Activated CD8-positive, alpha-beta T cell treated with anti-CD3 and anti-CD28 coated beads, Interleukin-2, amount 10 ng/mL, durations not matched to agents 7 days and 5 days (primary cell): ENCODE data around the gene G6PC2. TPM values are rescaled to one million over a fixed set of nuclear protein-coding genes. Genes with fewer than 3 reads are reported as not detected.

ENCODE experiments used
- ATAC-seq: fragments of 150-1000 bp; cut with Tn5 transposase; one replicate; pipeline ENCODE4 v1.10.0; 2021; ENCODE audit warnings: moderate library complexity
- CTCF ChIA-PET: fragments of 350-600 bp; sonication (Branson Sonifier 250); formaldehyde crosslinking; loops from one replicate; lab custom pipeline; 2021; ENCODE audit warnings: antibody characterized with exemption; lab: Charles Lee
- POLR2A ChIA-PET: fragments of 350-600 bp; sonication (Branson Sonifier 250); formaldehyde crosslinking; loops from one replicate; lab custom pipeline; 2021; ENCODE audit warnings: antibody characterized with exemption; lab: Charles Lee
- DNase-seq: peaks from one replicate; pipeline ENCODE4 v3.0.0-alpha.2; 2020
- H3K27ac Mint-ChIP-seq: one replicate; pipeline ENCODE4 v1.8.0; 2021; ENCODE audit warnings: mild to moderate bottlenecking, mixed read lengths
- H3K27me3 Mint-ChIP-seq: one replicate; pipeline ENCODE4 v1.8.0; 2021; ENCODE audit warnings: low read depth, mixed read lengths
- H3K36me3 Mint-ChIP-seq: one replicate; pipeline ENCODE4 v1.8.0; 2021; ENCODE audit warnings: low read depth, mixed read lengths
- H3K4me1 Mint-ChIP-seq: one replicate; pipeline ENCODE4 v1.8.0; 2021; ENCODE audit warnings: low read depth, mixed read lengths
- H3K4me3 Mint-ChIP-seq: one replicate; pipeline ENCODE4 v1.8.0; 2021; ENCODE audit warnings: mild to moderate bottlenecking, mixed read lengths
- H3K9me3 Mint-ChIP-seq: one replicate; pipeline ENCODE4 v1.8.0; 2022; ENCODE audit warnings: mixed read lengths; ENCODE audit not compliant: insufficient read depth
- total RNA-seq, 2 experiments: library from RNA; stranded (reverse); gene quantifications; one replicate each; pipeline ENCODE4 v1.2.3, GENCODE V29; 2021

G6PC2 gene
- total RNA-seq, 2 experiments from 2014 or later, result not detected

- ChIA-PET CTCF (interaction anchor here (1.4 kb wide), 1 partner anchor 42 kb away, joined by 3 read pairs; no protein-coding TSS in a partner anchor), POLR2A (no interaction called here)
- H3K4me3 Mint-ChIP-seq, result no peak overlapping the region
- H3K36me3 Mint-ChIP-seq, result peaks cover 56% of the 10 kb centered on the region
- DNase-seq (no peak), ATAC-seq (no peak)
- no peak overlapping the region for H3K27ac Mint-ChIP-seq
- no peaks in the 10 kb centered on the region for H3K9me3 Mint-ChIP-seq
- H3K4me1 Mint-ChIP-seq, result peaks cover 24% of the 10 kb centered on the region
- no peaks in the 10 kb centered on the region for H3K27me3 Mint-ChIP-seq
Measured at GRCh38 chr2:168884975-168885374, 16.1 kb upstream of the G6PC2 start.

GRCh38 chr2:168889635-168890005, 11.5 kb upstream of the G6PC2 start:
- H3K4me3 Mint-ChIP-seq, result peak overlapping the region; percentile 93
- DNase-seq (no peak), ATAC-seq (peak; percentile 4)
- H3K36me3 Mint-ChIP-seq, result peaks cover 33% of the 10 kb centered on the region
- H3K4me1 Mint-ChIP-seq, result peaks cover 25% of the 10 kb centered on the region
- POLR2A ChIA-PET, result no interaction called here
- H3K27ac Mint-ChIP-seq, result peak overlapping the region; percentile 96
- CTCF ChIA-PET, result interaction anchor here (0.7 kb wide), 1 partner anchor 543 kb away, joined by 3 read pairs; no protein-coding TSS in a partner anchor
- H3K9me3 Mint-ChIP-seq, result no peaks in the 10 kb centered on the region
- peaks cover 21% of the 10 kb centered on the region for H3K27me3 Mint-ChIP-seq

GRCh38 chr2:168890006-168890782, 10.9 kb upstream of the G6PC2 start, which contains the start of gene SPC25:
TSS of gene SPC25 (minus strand) at chr2:168890430. CDS start at chr2:168889519, 911 bp downstream.
- Mint-ChIP-seq H3K27me3 (peaks cover 25% of the 10 kb centered on the region), H3K4me1 (peaks cover 23% of the 10 kb centered on the region), H3K4me3 (peak within 1 kb of the TSS; percentile 93), H3K27ac (peak within 1 kb of the TSS; percentile 96), H3K9me3 (no peaks in the 10 kb centered on the region), H3K36me3 (peaks cover 29% of the 10 kb centered on the region)
- ChIA-PET CTCF (interaction anchor here (0.7 kb wide), 1 partner anchor 544 kb away, joined by 3 read pairs; no protein-coding TSS in a partner anchor), POLR2A (no interaction called here)
- ATAC-seq (peak; percentile 100), DNase-seq (peak; percentile 95)

- H3K36me3 Mint-ChIP-seq, result peaks cover 18% of the 10 kb centered on the region
- H3K4me1 Mint-ChIP-seq, result peaks cover 17% of the 10 kb centered on the region
- H3K9me3 Mint-ChIP-seq, result no peaks in the 10 kb centered on the region
- ChIA-PET CTCF (interaction anchor here (0.6 kb wide), 1 partner anchor 72 kb away, joined by 3 read pairs; no protein-coding TSS in a partner anchor), POLR2A (no interaction called here)
- H3K27me3 Mint-ChIP-seq, result peaks cover 36% of the 10 kb centered on the region
- H3K27ac Mint-ChIP-seq, result no peak overlapping the region
- H3K4me3 Mint-ChIP-seq, result no peak overlapping the region
- ATAC-seq (no peak), DNase-seq (no peak)
Measured at GRCh38 chr2:168892327-168892726, 8.8 kb upstream of the G6PC2 start.

GRCh38 chr2:168894101-168894500, 7.0 kb upstream of the G6PC2 start:
- Mint-ChIP-seq H3K27ac (no peak overlapping the region), H3K9me3 (no peaks in the 10 kb centered on the region), H3K36me3 (peaks cover 10% of the 10 kb centered on the region), H3K27me3 (peaks cover 37% of the 10 kb centered on the region), H3K4me3 (no peak overlapping the region), H3K4me1 (peaks cover 9% of the 10 kb centered on the region)
- ChIA-PET CTCF (no interaction called here), POLR2A (no interaction called here)
- ATAC-seq (no peak), DNase-seq (no peak)

- DNase-seq (no peak), ATAC-seq (no peak)
- peaks cover 5% of the 10 kb centered on the region for H3K4me1 Mint-ChIP-seq
- ChIA-PET POLR2A (no interaction called here), CTCF (no interaction called here)
- peaks cover 40% of the 10 kb centered on the region for H3K27me3 Mint-ChIP-seq
- H3K27ac Mint-ChIP-seq, result no peak overlapping the region
- H3K4me3 Mint-ChIP-seq, result no peak overlapping the region
- H3K36me3 Mint-ChIP-seq, result peaks cover 4% of the 10 kb centered on the region
- H3K9me3 Mint-ChIP-seq, result no peaks in the 10 kb centered on the region
Measured at GRCh38 chr2:168894720-168895119, 6.4 kb upstream of the G6PC2 start.

GRCh38 chr2:168895771-168896170, 5.3 kb upstream of the G6PC2 start:
- POLR2A ChIA-PET, result no interaction called here
- Mint-ChIP-seq H3K4me1 (peaks cover 1% of the 10 kb centered on the region), H3K9me3 (no peaks in the 10 kb centered on the region), H3K4me3 (no peak overlapping the region), H3K36me3 (no peaks in the 10 kb centered on the region), H3K27me3 (peaks cover 45% of the 10 kb centered on the region), H3K27ac (no peak overlapping the region)
- CTCF ChIA-PET, result no interaction called here
- DNase-seq, result no peak
- no peak for ATAC-seq

- H3K4me3 Mint-ChIP-seq, result no peak overlapping the region
- ChIA-PET POLR2A (no interaction called here), CTCF (interaction anchor here (0.6 to 1.1 kb wide), 2 partner anchors 23 to 54 kb away, joined by 3 read pairs; no protein-coding TSS in a partner anchor)
- ATAC-seq, result no peak
- no peaks in the 10 kb centered on the region for H3K4me1 Mint-ChIP-seq
- peaks cover 46% of the 10 kb centered on the region for H3K27me3 Mint-ChIP-seq
- no peak overlapping the region for H3K27ac Mint-ChIP-seq
- no peak for DNase-seq
- no peaks in the 10 kb centered on the region for H3K36me3 Mint-ChIP-seq
- H3K9me3 Mint-ChIP-seq, result no peaks in the 10 kb centered on the region
Measured at GRCh38 chr2:168896783-168897182, 4.3 kb upstream of the G6PC2 start.

GRCh38 chr2:168897449-168897848, 3.6 kb upstream of the G6PC2 start:
- CTCF ChIA-PET, result interaction anchor here (0.6 to 1.1 kb wide), 2 partner anchors 22 to 53 kb away, joined by 3 read pairs; no protein-coding TSS in a partner anchor

GRCh38 chr2:168903888-168904287, 2.8 kb downstream of the G6PC2 start:
- Mint-ChIP-seq H3K9me3 (no peaks in the 10 kb centered on the region), H3K36me3 (no peaks in the 10 kb centered on the region), H3K27ac (no peak overlapping the region), H3K27me3 (peaks cover 43% of the 10 kb centered on the region), H3K4me3 (no peak overlapping the region), H3K4me1 (no peaks in the 10 kb centered on the region)
- POLR2A ChIA-PET, result no interaction called here
- no peak for DNase-seq
- CTCF ChIA-PET, result no interaction called here
- ATAC-seq, result no peak

More at GRCh38 chr2:168897449-168897848, 3.6 kb upstream of the G6PC2 start:
- no peaks in the 10 kb centered on the region for H3K4me1 Mint-ChIP-seq
- no peak overlapping the region for H3K4me3 Mint-ChIP-seq
- H3K36me3 Mint-ChIP-seq, result no peaks in the 10 kb centered on the region
- ATAC-seq (no peak), DNase-seq (no peak)
- H3K9me3 Mint-ChIP-seq, result no peaks in the 10 kb centered on the region
- POLR2A ChIA-PET, result no interaction called here
- no peak overlapping the region for H3K27ac Mint-ChIP-seq
- H3K27me3 Mint-ChIP-seq, result peaks cover 42% of the 10 kb centered on the region

GRCh38 chr2:168904358-168904757, 3.3 kb downstream of the G6PC2 start:
- CTCF ChIA-PET, result interaction anchor here (0.9 kb wide), 1 partner anchor 130 kb away, joined by 3 read pairs; no protein-coding TSS in a partner anchor
- Mint-ChIP-seq H3K27ac (no peak overlapping the region), H3K27me3 (peaks cover 40% of the 10 kb centered on the region), H3K36me3 (no peaks in the 10 kb centered on the region), H3K4me3 (no peak overlapping the region), H3K9me3 (no peaks in the 10 kb centered on the region), H3K4me1 (no peaks in the 10 kb centered on the region)
- POLR2A ChIA-PET, result no interaction called here
- no peak for ATAC-seq
- DNase-seq, result no peak

- H3K4me1 Mint-ChIP-seq, result peaks cover 5% of the 10 kb centered on the region
- no peak overlapping the region for H3K27ac Mint-ChIP-seq
- DNase-seq (no peak), ATAC-seq (no peak)
- no peaks in the 10 kb centered on the region for H3K36me3 Mint-ChIP-seq
- H3K4me3 Mint-ChIP-seq, result no peak overlapping the region
- no peaks in the 10 kb centered on the region for H3K9me3 Mint-ChIP-seq
- CTCF ChIA-PET, result no interaction called here
- POLR2A ChIA-PET, result no interaction called here
- peaks cover 43% of the 10 kb centered on the region for H3K27me3 Mint-ChIP-seq
Measured at GRCh38 chr2:168907940-168908662, 7.0 kb downstream of the G6PC2 start.
